ENCODE data around the gene CEACAM1.

- TF ChIP-seq CTCF (conservative IDR thresholded peaks at IDR 0.05; ENCODE audit: low read depth, low read length) = no peak
- no peak for TF ChIP-seq EZH2phosphoT487 (IDR thresholded peaks at IDR 0.05; ENCODE audit: borderline replicate concordance, low read length)
These were observed 13.8 kb downstream of the CEACAM1 start for GRCh38 chr19:42514449-42514848.
